H9 (cell line): ENCODE data around the gene MPHOSPH10. TPM values are rescaled to one million over a fixed set of nuclear protein-coding genes. Genes with fewer than 3 reads are reported as not detected.

ENCODE experiments used
- DNase-seq: peaks from one replicate; pipeline ENCODE4 v3.0.0-alpha.2; 2017
- H2AFZ ChIP-seq: one replicate; pipeline ENCODE4 v1.6.1; 2013; ENCODE audit warnings: mild to moderate bottlenecking, low read length, control low read depth, moderate library complexity
- H2AK5ac ChIP-seq: 2 replicates; pipeline ENCODE4 v1.6.1; 2013; ENCODE audit warnings: low read length, control low read depth, mixed read lengths; ENCODE audit not compliant: insufficient read length
- H2BK120ac ChIP-seq: one replicate; pipeline ENCODE4 v1.6.1; 2013; ENCODE audit warnings: low read depth, mild to moderate bottlenecking, low read length, control low read depth, inconsistent platforms; ENCODE audit not compliant: poor library complexity, severe bottlenecking
- H2BK12ac ChIP-seq: 2 replicates; pipeline ENCODE4 v1.6.1; 2013; ENCODE audit warnings: low read length, control low read depth, mixed read lengths, low read depth; ENCODE audit not compliant: insufficient read length
- H2BK15ac ChIP-seq: 2 replicates; pipeline ENCODE4 v1.6.1; 2013; ENCODE audit warnings: low read depth, low read length, control low read depth
- H2BK20ac ChIP-seq: one replicate; pipeline ENCODE4 v1.6.1; 2013; ENCODE audit warnings: low read depth, mild to moderate bottlenecking, low read length, control low read depth, inconsistent platforms; ENCODE audit not compliant: poor library complexity, severe bottlenecking
- H2BK5ac ChIP-seq: 2 replicates; pipeline ENCODE4 v1.6.1; 2013; ENCODE audit warnings: low read length, control low read depth, mixed read lengths; ENCODE audit not compliant: insufficient read length
- H3K14ac ChIP-seq: 2 replicates; pipeline ENCODE4 v1.6.1; 2013; ENCODE audit warnings: low read length, control low read depth; ENCODE audit not compliant: insufficient read depth
- H3K18ac ChIP-seq: 2 replicates; pipeline ENCODE4 v1.6.1; 2013; ENCODE audit warnings: low read depth, mild to moderate bottlenecking, mixed read lengths, low read length, control low read depth; ENCODE audit not compliant: insufficient read length
- H3K23ac ChIP-seq: 2 replicates; pipeline ENCODE4 v1.6.1; 2013; ENCODE audit warnings: low read length, control low read depth, mixed read lengths, low read depth; ENCODE audit not compliant: insufficient read length
- H3K23me2 ChIP-seq: 2 replicates; pipeline ENCODE4 v1.6.1; 2013; ENCODE audit warnings: low read depth, mild to moderate bottlenecking, mixed read lengths, low read length, control low read depth; ENCODE audit not compliant: insufficient read length, poor library complexity, severe bottlenecking
- H3K27ac ChIP-seq: 2 replicates; pipeline ENCODE4 v1.5.1; 2013; ENCODE audit warnings: low read length, control low read depth, mixed read lengths, low read depth; ENCODE audit not compliant: insufficient read length
- H3K27me3 ChIP-seq: 2 replicates; pipeline ENCODE4 v1.6.1; 2013; ENCODE audit warnings: low read length, control low read depth, inconsistent platforms; ENCODE audit not compliant: insufficient read depth
- H3K4ac ChIP-seq: 2 replicates; pipeline ENCODE4 v1.6.1; 2013; ENCODE audit warnings: low read depth, mild to moderate bottlenecking, control low read depth, inconsistent platforms, low read length, moderate library complexity
- H3K4me1 ChIP-seq: 2 replicates; pipeline ENCODE4 v1.6.1; 2013; ENCODE audit warnings: low read length, control low read depth, inconsistent platforms; ENCODE audit not compliant: insufficient read depth
- H3K4me2 ChIP-seq: 2 replicates; pipeline ENCODE4 v1.6.1; 2013; ENCODE audit warnings: low read length, control low read depth, mixed read lengths; ENCODE audit not compliant: insufficient read length, insufficient read depth
- H3K56ac ChIP-seq: 2 replicates; pipeline ENCODE4 v1.6.1; 2013; ENCODE audit warnings: low read depth, mild to moderate bottlenecking, mixed read lengths, low read length, control low read depth; ENCODE audit not compliant: insufficient read length
- H3K79me1 ChIP-seq: 2 replicates; pipeline ENCODE4 v1.6.1; 2013; ENCODE audit warnings: low read depth, mild to moderate bottlenecking, moderate library complexity, low read length, control low read depth, inconsistent platforms; ENCODE audit not compliant: insufficient read depth, poor library complexity, severe bottlenecking
- H3K79me2 ChIP-seq: 2 replicates; pipeline ENCODE4 v1.6.1; 2013; ENCODE audit warnings: low read length, control low read depth, inconsistent platforms; ENCODE audit not compliant: insufficient read depth
- H3K9ac ChIP-seq: 2 replicates; pipeline ENCODE4 v1.6.1; 2013; ENCODE audit warnings: low read length, control low read depth, mixed read lengths; ENCODE audit not compliant: insufficient read length; ENCODE audit errors: extremely low read depth
- H3K9me3 ChIP-seq: one replicate; pipeline ENCODE4 v1.6.1; 2013; ENCODE audit warnings: low read depth, low read length, inconsistent platforms; ENCODE audit not compliant: control insufficient read depth
- H3T11ph ChIP-seq: one replicate; pipeline ENCODE4 v1.6.1; 2013; ENCODE audit warnings: mild to moderate bottlenecking, low read length, control low read depth, inconsistent platforms
- H4K20me1 ChIP-seq: one replicate; pipeline ENCODE4 v1.6.1; 2013; ENCODE audit not compliant: control insufficient read depth, insufficient read length, insufficient read depth
- H4K5ac ChIP-seq: 2 replicates; pipeline ENCODE4 v1.6.1; 2013; ENCODE audit warnings: low read depth, mild to moderate bottlenecking, mixed read lengths, low read length, control low read depth; ENCODE audit not compliant: insufficient read length
- H4K8ac ChIP-seq: replicated peaks from 2 replicates; pipeline ENCODE4 v1.6.1; 2013; ENCODE audit warnings: low read length, control low read depth, mixed read lengths, low read depth; ENCODE audit not compliant: insufficient read length
- H4K91ac ChIP-seq: 2 replicates; pipeline ENCODE4 v1.6.1; 2013; ENCODE audit warnings: low read depth, mild to moderate bottlenecking, moderate library complexity, mixed read lengths, low read length, control low read depth; ENCODE audit not compliant: insufficient read length
- H3K27ac Mint-ChIP-seq, 3 experiments: 2 replicates in 2 of 3; 3 replicates in 1 of 3; pipeline ENCODE4 v1.8.0; 2020 to 2021; ENCODE audit warnings: mixed read lengths in 3 of 3, mild to moderate bottlenecking in 1 of 3, moderate library complexity in 1 of 3
- H3K27me3 Mint-ChIP-seq: 2 replicates; pipeline ENCODE4 v1.8.0; 2021; ENCODE audit warnings: low read depth, mild to moderate bottlenecking, moderate library complexity, mixed read lengths
- H3K36me3 Mint-ChIP-seq, 3 experiments: 2 replicates in 2 of 3; 3 replicates in 1 of 3; pipeline ENCODE4 v1.8.0; 2020 to 2021; ENCODE audit warnings: low read depth in 3 of 3, mixed read lengths in 3 of 3; ENCODE audit not compliant: insufficient read depth in 1 of 3
- H3K4me1 Mint-ChIP-seq, 2 experiments: 2 replicates each; pipeline ENCODE4 v1.8.0; 2020; ENCODE audit warnings: mixed read lengths in 2 of 2
- H3K4me3 Mint-ChIP-seq, 2 experiments: 2 replicates in 1 of 2; 3 replicates in 1 of 2; pipeline ENCODE4 v1.8.0; 2020 to 2021; ENCODE audit warnings: mild to moderate bottlenecking in 2 of 2, mixed read lengths in 2 of 2, moderate library complexity in 1 of 2
- H3K9me3 Mint-ChIP-seq, 2 experiments: 2 replicates in 1 of 2; 3 replicates in 1 of 2; pipeline ENCODE4 v1.8.0; 2020; ENCODE audit warnings: mild to moderate bottlenecking in 2 of 2, mixed read lengths in 2 of 2, moderate library complexity in 1 of 2
- CTCF ChIP-seq: fragments of 200-600 bp; sonication (generic); conservative IDR thresholded peaks from 3 replicates; pipeline ENCODE4 v1.8.0; 2021; ENCODE audit warnings: antibody characterized with exemption, mild to moderate bottlenecking
- WGBS: extraction: QIAGEN DNeasy Blood & Tissue Kit; methylation state at CpG from one replicate; pipeline ENCODE4 v1.1.7; 2013; ENCODE audit warnings: missing lambda C conversion rate, low lambda C conversion rate, mixed read lengths; ENCODE audit not compliant: insufficient read length; ENCODE audit errors: extremely low coverage; 5-methylcytosine and 5-hydroxymethylcytosine counted together
- total RNA-seq: library from RNA; stranded (reverse); gene quantifications from 2 replicates; pipeline ENCODE4 v1.2.1, GENCODE V29; 2021

MPHOSPH10 gene
- total RNA-seq, 1 experiment from 2014 or later: 42.1 TPM

- no peak overlapping the region for H3T11ph ChIP-seq
- no peak for DNase-seq
- Mint-ChIP-seq H3K4me3 (no peak overlapping the region; a peak in 1 of 5 replicates), H3K36me3 (no peaks in the 10 kb centered on the region), H3K9me3 (no peaks in the 10 kb centered on the region), H3K27me3 (no peaks in the 10 kb centered on the region), H3K4me1 (peaks cover 29 to 38% of the 10 kb centered on the region in 2 experiments), H3K27ac (peak overlapping the region in 1 of 3 experiments; percentile 65; a peak in 2 of 7 replicates)
- H4K20me1 ChIP-seq: no peaks in the 10 kb centered on the region
- H3K9me3 ChIP-seq: no peaks in the 10 kb centered on the region
- H4K5ac ChIP-seq: no peak overlapping the region
- no peak overlapping the region for H3K27ac ChIP-seq
- H2BK12ac ChIP-seq: no peak overlapping the region
- H3K79me2 ChIP-seq: no peaks in the 10 kb centered on the region
- no peak overlapping the region for H3K14ac ChIP-seq
- no peaks in the 10 kb centered on the region for H3K79me1 ChIP-seq
- no peak overlapping the region for H2AK5ac ChIP-seq
- no peak overlapping the region for H3K23ac ChIP-seq
- no peak overlapping the region for H2BK20ac ChIP-seq
- no peaks in the 10 kb centered on the region for H3K23me2 ChIP-seq
- H3K9ac ChIP-seq: no peak overlapping the region
- H3K4me1 ChIP-seq: no peaks in the 10 kb centered on the region
- no peak overlapping the region for H4K91ac ChIP-seq
- no peak for TF ChIP-seq CTCF
- no peaks in the 10 kb centered on the region for H3K27me3 ChIP-seq
- WGBS: no CpG with 5 or more reads among the region's 1 CpG
- no peak overlapping the region for H3K56ac ChIP-seq
- H2BK120ac ChIP-seq: no peak overlapping the region
- H2BK5ac ChIP-seq: no peak overlapping the region
- H4K8ac ChIP-seq: no peak overlapping the region
- no peak overlapping the region for H3K18ac ChIP-seq
- no peak overlapping the region for H3K4ac ChIP-seq
- H2AFZ ChIP-seq: no peak overlapping the region
- no peak overlapping the region for H2BK15ac ChIP-seq
- H3K4me2 ChIP-seq: no peak overlapping the region
Observed at GRCh38 chr2:71186973-71187372, 56.5 kb downstream of the MPHOSPH10 start.
